K562 (cell line): ENCODE data around the gene DUSP19. TPM values are rescaled to one million over a fixed set of nuclear protein-coding genes. Genes with fewer than 3 reads are reported as not detected.

Source experiments
- ARNT ChIP-seq, 2 experiments: fragments of 450-650 bp; IDR thresholded peaks; 2 replicates each; pipeline ENCODE4 v1.6.1; 2016; ENCODE audit warnings: mild to moderate bottlenecking in 1 of 2
- GABPB2 ChIP-seq: fragments of 250-450 bp; sonication (Bioruptor Pico); conservative IDR thresholded peaks from 2 replicates; pipeline ENCODE4 v1.5.1; 2021; ENCODE audit warnings: mild to moderate bottlenecking
- HLTF ChIP-seq: fragments of 450-650 bp; IDR thresholded peaks from 2 replicates; pipeline ENCODE4 v1.6.1; 2016
- HNRNPK ChIP-seq: fragments of 200-400 bp; formaldehyde crosslinking; IDR thresholded peaks from one replicate; pipeline ENCODE4 v1.6.1; 2018; ENCODE audit warnings: mild to moderate bottlenecking, low read depth, low read length; ENCODE audit not compliant: poor library complexity, severe bottlenecking
- NONO ChIP-seq, 2 experiments: fragments of 200-400 bp in 1 of 2; fragments of 450-650 bp in 1 of 2; formaldehyde crosslinking in 1 of 2; IDR thresholded peaks; 2 replicates each; pipeline ENCODE4 v1.6.1; 2017; ENCODE audit warnings: low read depth in 2 of 2, mild to moderate bottlenecking in 2 of 2, moderate library complexity in 2 of 2, low read length in 1 of 2
- ZNF561 ChIP-seq: fragments of 450-650 bp; formaldehyde crosslinking; conservative IDR thresholded peaks from 2 replicates; pipeline ENCODE4 v1.4.0; 2020; ENCODE audit warnings: mild to moderate bottlenecking, moderate library complexity
- polyA plus RNA-seq, 8 experiments: library from polyadenylated mRNA; depleted of rRNA in 4 of 8; stranded (reverse) in 5 of 8; unstranded in 3 of 8; fragments of >200 nt; fragmentation: Nextera tagmentation in 2 of 8; fragmentation: Illumina TruSeq in 1 of 8; extraction: Ambion mirVana in 2 of 8; extraction: Trizol in 1 of 8; gene quantifications; 2 replicates each; pipeline versions ENCODE4 v1.2.1 to v1.2.3, GENCODE V29; 2011 to 2014; ENCODE audit warnings: inconsistent platforms in 1 of 8, missing spikeins in 1 of 8
- total RNA-seq, 7 experiments: library from RNA; depleted of rRNA in 6 of 7; stranded (reverse); fragments of >200 nt in 6 of 7; fragmentation: Illumina TruSeq in 2 of 7; extraction: Trizol in 2 of 7; gene quantifications; 2 replicates each; pipeline versions ENCODE4 v1.2.1 to v1.2.3, GENCODE V29; 2011 to 2021; ENCODE audit warnings: low replicate concordance in 1 of 7
- TF ChIP-seq, protein P1 (sequence below): fragments of 200-800 bp; sonication (Bioruptor generic); IDR thresholded peaks from 2 replicates; pipeline ENCODE4 v1.6.1; 2016; ENCODE audit warnings: missing genetic modification characterization, missing compliant biosample characterization
- TF ChIP-seq, protein P2 (sequence below): sonication (generic); formaldehyde crosslinking; IDR thresholded peaks from 2 replicates; pipeline ENCODE4 v1.8.1; 2023; ENCODE audit warnings: mild to moderate bottlenecking, missing genetic modification reagents, moderate library complexity

Gene DUSP19
- total and polyA plus RNA-seq, 9 of the 15 experiments (the other 6 are each of a cell fraction or from before 2014, with no cell fraction given) = 1.6 to 6.3 (median 3.1) TPM

DNA sequence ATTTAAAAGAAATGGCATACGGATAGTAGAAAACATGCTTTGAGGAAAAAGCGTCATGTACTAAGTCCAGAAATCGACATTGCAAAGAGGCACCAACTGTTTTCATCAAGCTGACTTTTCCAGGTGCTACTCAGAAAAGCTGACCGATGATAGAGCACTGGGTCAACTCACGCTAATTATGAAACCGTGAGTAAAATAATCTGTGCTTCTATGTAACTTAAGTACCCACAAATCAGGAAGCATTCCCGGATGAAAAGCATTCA, 45.3 kb downstream of the DUSP19 start (continued):
- TF ChIP-seq GABPB2 (CRISPR knock-in tag) = no peak
- TF ChIP-seq ZNF561 (CRISPR knock-in tag) = no peak
- TF ChIP-seq, protein P1, sequence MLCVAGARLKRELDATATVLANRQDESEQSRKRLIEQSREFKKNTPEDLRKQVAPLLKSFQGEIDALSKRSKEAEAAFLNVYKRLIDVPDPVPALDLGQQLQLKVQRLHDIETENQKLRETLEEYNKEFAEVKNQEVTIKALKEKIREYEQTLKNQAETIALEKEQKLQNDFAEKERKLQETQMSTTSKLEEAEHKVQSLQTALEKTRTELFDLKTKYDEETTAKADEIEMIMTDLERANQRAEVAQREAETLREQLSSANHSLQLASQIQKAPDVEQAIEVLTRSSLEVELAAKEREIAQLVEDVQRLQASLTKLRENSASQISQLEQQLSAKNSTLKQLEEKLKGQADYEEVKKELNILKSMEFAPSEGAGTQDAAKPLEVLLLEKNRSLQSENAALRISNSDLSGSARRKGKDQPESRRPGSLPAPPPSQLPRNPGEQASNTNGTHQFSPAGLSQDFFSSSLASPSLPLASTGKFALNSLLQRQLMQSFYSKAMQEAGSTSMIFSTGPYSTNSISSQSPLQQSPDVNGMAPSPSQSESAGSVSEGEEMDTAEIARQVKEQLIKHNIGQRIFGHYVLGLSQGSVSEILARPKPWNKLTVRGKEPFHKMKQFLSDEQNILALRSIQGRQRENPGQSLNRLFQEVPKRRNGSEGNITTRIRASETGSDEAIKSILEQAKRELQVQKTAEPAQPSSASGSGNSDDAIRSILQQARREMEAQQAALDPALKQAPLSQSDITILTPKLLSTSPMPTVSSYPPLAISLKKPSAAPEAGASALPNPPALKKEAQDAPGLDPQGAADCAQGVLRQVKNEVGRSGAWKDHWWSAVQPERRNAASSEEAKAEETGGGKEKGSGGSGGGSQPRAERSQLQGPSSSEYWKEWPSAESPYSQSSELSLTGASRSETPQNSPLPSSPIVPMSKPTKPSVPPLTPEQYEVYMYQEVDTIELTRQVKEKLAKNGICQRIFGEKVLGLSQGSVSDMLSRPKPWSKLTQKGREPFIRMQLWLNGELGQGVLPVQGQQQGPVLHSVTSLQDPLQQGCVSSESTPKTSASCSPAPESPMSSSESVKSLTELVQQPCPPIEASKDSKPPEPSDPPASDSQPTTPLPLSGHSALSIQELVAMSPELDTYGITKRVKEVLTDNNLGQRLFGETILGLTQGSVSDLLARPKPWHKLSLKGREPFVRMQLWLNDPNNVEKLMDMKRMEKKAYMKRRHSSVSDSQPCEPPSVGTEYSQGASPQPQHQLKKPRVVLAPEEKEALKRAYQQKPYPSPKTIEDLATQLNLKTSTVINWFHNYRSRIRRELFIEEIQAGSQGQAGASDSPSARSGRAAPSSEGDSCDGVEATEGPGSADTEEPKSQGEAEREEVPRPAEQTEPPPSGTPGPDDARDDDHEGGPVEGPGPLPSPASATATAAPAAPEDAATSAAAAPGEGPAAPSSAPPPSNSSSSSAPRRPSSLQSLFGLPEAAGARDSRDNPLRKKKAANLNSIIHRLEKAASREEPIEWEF (CRISPR knock-in tag) = peak; percentile 26; the same call in 1 of the 2 replicates
- TF ChIP-seq ARNT (IDR thresholded peaks at IDR 0.05) = 0 out of 4 replicates have a peak, but pooled peaks of 1 of the 2 experiments have one; percentile 19
- no peak for TF ChIP-seq HLTF
- no peak for TF ChIP-seq NONO (IDR thresholded peaks at IDR 0.05; ENCODE audit: low read depth in 2 of 2, low read length in 1 of 2)
- TF ChIP-seq, protein P2, sequence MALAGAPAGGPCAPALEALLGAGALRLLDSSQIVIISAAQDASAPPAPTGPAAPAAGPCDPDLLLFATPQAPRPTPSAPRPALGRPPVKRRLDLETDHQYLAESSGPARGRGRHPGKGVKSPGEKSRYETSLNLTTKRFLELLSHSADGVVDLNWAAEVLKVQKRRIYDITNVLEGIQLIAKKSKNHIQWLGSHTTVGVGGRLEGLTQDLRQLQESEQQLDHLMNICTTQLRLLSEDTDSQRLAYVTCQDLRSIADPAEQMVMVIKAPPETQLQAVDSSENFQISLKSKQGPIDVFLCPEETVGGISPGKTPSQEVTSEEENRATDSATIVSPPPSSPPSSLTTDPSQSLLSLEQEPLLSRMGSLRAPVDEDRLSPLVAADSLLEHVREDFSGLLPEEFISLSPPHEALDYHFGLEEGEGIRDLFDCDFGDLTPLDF (CRISPR knock-in tag) = no peak
- no peak for TF ChIP-seq HNRNPK
